Measurements from ENCODE around the gene PFDN4.
A peak's percentile ranks its signal among the peaks of the same experiment; 100 is the strongest.
"Not testable (repeated sequence)": the region's sequence is repeated elsewhere in the genome, so short reads cannot be mapped to it uniquely, and the experiment has no call there.

The PFDN4 gene

DNA sequence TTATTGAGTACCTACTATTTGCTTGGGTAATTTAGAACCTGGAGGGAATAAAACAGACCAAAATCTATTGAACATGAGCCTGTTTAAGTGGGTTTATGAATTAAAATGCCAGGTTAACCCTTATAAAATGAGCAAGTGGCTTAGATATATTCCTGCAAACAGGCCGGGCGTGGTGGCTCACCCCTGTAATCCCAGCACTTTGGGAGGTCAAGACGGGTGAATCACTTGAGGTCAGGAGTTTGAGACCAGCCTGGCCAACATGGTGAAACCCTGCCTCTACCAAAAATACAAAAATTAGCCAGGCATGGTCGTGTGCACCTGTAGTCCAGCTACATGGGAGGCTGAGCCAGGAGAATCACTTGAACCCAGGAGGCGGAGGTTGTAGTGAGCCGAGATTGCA lies 57.9 kb downstream of the PFDN4 start:
- H3K9me3 ChIP-seq (replicated peaks in 1 of 2; ENCODE audit: control insufficient read depth in 2 of 2, insufficient read depth in 1 of 2, low read depth in 1 of 2, low read length in 2 of 2); H4K91ac ChIP-seq (ENCODE audit: low read depth, low read length, poor library complexity); H3K14ac ChIP-seq (ENCODE audit: low read length); H2BK15ac ChIP-seq (ENCODE audit: low read length); H2BK120ac ChIP-seq (ENCODE audit: low read depth, low read length); H3K79me1 ChIP-seq (ENCODE audit: low read depth, low read length); DNase-seq (ENCODE audit: low spot score); H3K27me3 ChIP-seq (ENCODE audit: control insufficient read depth in 3 of 3, insufficient read depth in 3 of 3, low read depth in 1 of 3, low read length in 3 of 3); H3K18ac ChIP-seq (ENCODE audit: low read length); H3K4ac ChIP-seq (ENCODE audit: low read length); H4K8ac ChIP-seq (ENCODE audit: low read depth, low read length); H2AK5ac ChIP-seq (ENCODE audit: low read depth, low read length); H2BK5ac ChIP-seq (ENCODE audit: low read length); H3K4me3 ChIP-seq (ENCODE audit: low read length in 2 of 2); H2AFZ ChIP-seq (ENCODE audit: low read length); H3K27ac ChIP-seq (replicated peaks; ENCODE audit: low read length); H2BK12ac ChIP-seq (ENCODE audit: low read length); H3K36me3 ChIP-seq (replicated peaks in 1 of 2; ENCODE audit: control insufficient read depth in 2 of 2, insufficient read depth in 2 of 2, low read length in 2 of 2); H3K9ac ChIP-seq (ENCODE audit: low read depth, low read length, poor library complexity); H3K23ac ChIP-seq (ENCODE audit: low read depth, low read length, poor library complexity); H3K4me2 ChIP-seq (ENCODE audit: insufficient read depth, low read length, poor library complexity, severe bottlenecking): not testable (repeated sequence)
- H3K4me1 ChIP-seq (ENCODE audit: control insufficient read depth in 2 of 2, insufficient read depth in 1 of 2, low read depth in 1 of 2, low read length in 2 of 2): peaks cover 6 to 25% of the 10 kb centered on the region in 2 donors
- WGBS, 2 donors (ENCODE audit: extremely low coverage in 2 of 2, insufficient read length in 2 of 2, insufficient replicate concordance in 1 of 2): no CpG with 5 or more reads among the region's 6 CpGs

DNA sequence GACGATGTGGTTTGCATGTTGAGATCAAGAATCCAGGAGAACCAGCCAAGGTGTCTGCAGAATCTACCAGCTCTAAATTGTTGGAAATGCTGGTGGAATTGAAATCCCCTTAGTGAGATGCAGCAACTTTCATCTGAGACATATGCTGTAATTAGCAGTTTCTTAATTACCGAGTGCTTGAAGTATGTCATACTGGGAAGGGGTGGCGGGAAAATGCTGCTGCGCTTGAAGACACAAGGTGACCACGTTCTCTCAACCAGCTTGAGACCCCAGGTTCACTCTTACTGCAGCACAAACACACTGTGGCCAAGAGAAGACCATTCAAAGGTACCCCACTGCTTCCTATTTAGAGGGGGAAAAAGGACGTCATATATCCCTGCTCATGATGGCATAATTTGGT lies 59.0 kb downstream of the PFDN4 start:
- no peaks in the 10 kb centered on the region for H3K27me3 ChIP-seq (ENCODE audit: control insufficient read depth in 3 of 3, insufficient read depth in 3 of 3, low read depth in 1 of 3, low read length in 3 of 3)
- H3K27ac ChIP-seq (replicated peaks; ENCODE audit: low read length): no peak overlapping the region
- no peaks in the 10 kb centered on the region for H3K9me3 ChIP-seq (replicated peaks in 1 of 2; ENCODE audit: control insufficient read depth in 2 of 2, insufficient read depth in 1 of 2, low read depth in 1 of 2, low read length in 2 of 2)
- no CpG with 5 or more reads among the region's 6 CpGs for WGBS, 2 donors (ENCODE audit: extremely low coverage in 2 of 2, insufficient read length in 2 of 2, insufficient replicate concordance in 1 of 2)
- H3K23ac ChIP-seq (ENCODE audit: low read depth, low read length, poor library complexity): no peak overlapping the region
- no peak overlapping the region for H3K4ac ChIP-seq (ENCODE audit: low read length)
- no peak overlapping the region for H2BK120ac ChIP-seq (ENCODE audit: low read depth, low read length)
- no peak overlapping the region for H2BK12ac ChIP-seq (ENCODE audit: low read length)
- H4K8ac ChIP-seq (ENCODE audit: low read depth, low read length): no peak overlapping the region
- H3K9ac ChIP-seq (ENCODE audit: low read depth, low read length, poor library complexity): no peak overlapping the region
- peaks cover 6 to 25% of the 10 kb centered on the region in 2 donors for H3K4me1 ChIP-seq (ENCODE audit: control insufficient read depth in 2 of 2, insufficient read depth in 1 of 2, low read depth in 1 of 2, low read length in 2 of 2)
- no peaks in the 10 kb centered on the region for H3K79me1 ChIP-seq (ENCODE audit: low read depth, low read length)
- no peak overlapping the region for H4K91ac ChIP-seq (ENCODE audit: low read depth, low read length, poor library complexity)
- no peak overlapping the region for H3K18ac ChIP-seq (ENCODE audit: low read length)
- H3K4me2 ChIP-seq (ENCODE audit: insufficient read depth, low read length, poor library complexity, severe bottlenecking): no peak overlapping the region
- no peak overlapping the region for H2AK5ac ChIP-seq (ENCODE audit: low read depth, low read length)
- DNase-seq (ENCODE audit: low spot score): no peak
- no peaks in the 10 kb centered on the region for H3K36me3 ChIP-seq (replicated peaks in 1 of 2; ENCODE audit: control insufficient read depth in 2 of 2, insufficient read depth in 2 of 2, low read length in 2 of 2)
- H2AFZ ChIP-seq (ENCODE audit: low read length): peak overlapping the region; percentile 41
- no peak overlapping the region for H3K14ac ChIP-seq (ENCODE audit: low read length)
- H3K4me3 ChIP-seq (ENCODE audit: low read length in 2 of 2): no peak overlapping the region
- no peak overlapping the region for H2BK15ac ChIP-seq (ENCODE audit: low read length)
- H2BK5ac ChIP-seq (ENCODE audit: low read length): no peak overlapping the region

DNA sequence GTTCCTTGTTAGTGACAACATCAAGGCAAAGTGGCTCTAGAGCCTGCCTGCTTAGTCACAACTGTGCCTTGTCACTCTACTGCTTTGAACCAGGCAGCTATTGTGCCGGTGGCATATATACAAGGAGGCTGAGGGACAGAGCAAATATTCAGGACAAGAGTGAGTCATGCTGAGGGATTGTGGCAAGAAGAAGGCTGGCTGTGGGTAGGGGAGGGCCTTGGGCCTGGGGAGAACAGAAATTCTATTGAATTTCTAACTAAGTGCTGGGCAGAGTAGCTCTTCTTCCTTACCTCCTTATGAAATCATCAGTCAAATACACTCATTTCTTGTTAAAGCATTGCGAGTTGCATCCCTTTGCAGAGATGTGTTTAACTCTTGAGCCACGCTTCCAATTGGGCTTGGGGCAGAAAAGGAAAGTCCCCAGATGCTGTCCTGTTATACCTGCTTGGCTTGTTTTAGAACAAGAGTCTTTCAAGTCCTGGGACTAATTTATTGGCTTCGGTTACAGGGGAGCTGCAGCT lies 59.7 kb downstream of the PFDN4 start:
- Histone ChIP-seq H2BK12ac (ENCODE audit: low read length) (no peak overlapping the region), H3K79me1 (ENCODE audit: low read depth, low read length) (no peaks in the 10 kb centered on the region), H3K18ac (ENCODE audit: low read length) (no peak overlapping the region), H3K4ac (ENCODE audit: low read length) (no peak overlapping the region), H2BK5ac (ENCODE audit: low read length) (no peak overlapping the region), H3K27ac (replicated peaks; ENCODE audit: low read length) (peak overlapping the region; percentile 23), H2AFZ (ENCODE audit: low read length) (peak overlapping the region; percentile 41), H3K9me3 (replicated peaks in 1 of 2; ENCODE audit: control insufficient read depth in 2 of 2, insufficient read depth in 1 of 2, low read depth in 1 of 2, low read length in 2 of 2) (no peaks in the 10 kb centered on the region), H4K8ac (ENCODE audit: low read depth, low read length) (no peak overlapping the region), H2BK15ac (ENCODE audit: low read length) (no peak overlapping the region), H4K91ac (ENCODE audit: low read depth, low read length, poor library complexity) (no peak overlapping the region), H3K27me3 (ENCODE audit: control insufficient read depth in 3 of 3, insufficient read depth in 3 of 3, low read depth in 1 of 3, low read length in 3 of 3) (no peaks in the 10 kb centered on the region), H2AK5ac (ENCODE audit: low read depth, low read length) (no peak overlapping the region), H3K4me3 (ENCODE audit: low read length in 2 of 2) (no peak overlapping the region), H3K36me3 (replicated peaks in 1 of 2; ENCODE audit: control insufficient read depth in 2 of 2, insufficient read depth in 2 of 2, low read length in 2 of 2) (no peaks in the 10 kb centered on the region), H3K23ac (ENCODE audit: low read depth, low read length, poor library complexity) (no peak overlapping the region), H3K14ac (ENCODE audit: low read length) (no peak overlapping the region), H3K4me2 (ENCODE audit: insufficient read depth, low read length, poor library complexity, severe bottlenecking) (no peak overlapping the region), H3K9ac (ENCODE audit: low read depth, low read length, poor library complexity) (no peak overlapping the region), H3K4me1 (ENCODE audit: control insufficient read depth in 2 of 2, insufficient read depth in 1 of 2, low read depth in 1 of 2, low read length in 2 of 2) (peaks cover 6 to 25% of the 10 kb centered on the region in 2 donors), H2BK120ac (ENCODE audit: low read depth, low read length) (no peak overlapping the region)
- no CpG with 5 or more reads among the region's 4 CpGs for WGBS, 2 donors (ENCODE audit: extremely low coverage in 2 of 2, insufficient read length in 2 of 2, insufficient replicate concordance in 1 of 2)
- DNase-seq (ENCODE audit: low spot score): no peak

DNA sequence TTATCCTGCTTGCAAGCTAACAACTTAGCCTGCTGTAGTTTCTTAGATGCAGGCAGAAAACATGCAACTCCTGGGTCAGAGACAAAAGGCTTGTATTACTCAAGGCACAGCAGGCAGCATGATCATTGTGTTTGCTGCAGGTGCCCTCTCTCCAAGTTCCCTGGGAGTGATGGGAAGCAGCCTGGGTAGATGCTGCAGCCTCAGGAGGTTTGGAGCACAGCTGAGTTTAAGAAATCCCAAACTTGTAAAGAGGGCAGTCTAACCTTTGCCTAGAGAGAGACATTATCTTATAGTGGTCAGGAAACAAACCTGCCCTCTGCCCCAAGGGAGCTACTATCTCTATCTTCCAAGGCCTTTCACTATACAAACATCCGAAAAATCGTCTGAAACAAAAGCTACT lies 61.1 kb downstream of the PFDN4 start:
- Histone ChIP-seq H4K91ac (ENCODE audit: low read depth, low read length, poor library complexity) (no peak overlapping the region), H2AK5ac (ENCODE audit: low read depth, low read length) (no peak overlapping the region), H3K27me3 (ENCODE audit: control insufficient read depth in 3 of 3, insufficient read depth in 3 of 3, low read depth in 1 of 3, low read length in 3 of 3) (no peaks in the 10 kb centered on the region), H3K79me1 (ENCODE audit: low read depth, low read length) (no peaks in the 10 kb centered on the region), H3K23ac (ENCODE audit: low read depth, low read length, poor library complexity) (no peak overlapping the region), H4K8ac (ENCODE audit: low read depth, low read length) (no peak overlapping the region), H3K18ac (ENCODE audit: low read length) (no peak overlapping the region), H3K27ac (replicated peaks; ENCODE audit: low read length) (no peak overlapping the region), H2BK120ac (ENCODE audit: low read depth, low read length) (no peak overlapping the region), H2BK5ac (ENCODE audit: low read length) (no peak overlapping the region), H3K36me3 (replicated peaks in 1 of 2; ENCODE audit: control insufficient read depth in 2 of 2, insufficient read depth in 2 of 2, low read length in 2 of 2) (no peaks in the 10 kb centered on the region), H2AFZ (ENCODE audit: low read length) (no peak overlapping the region), H3K9me3 (replicated peaks in 1 of 2; ENCODE audit: control insufficient read depth in 2 of 2, insufficient read depth in 1 of 2, low read depth in 1 of 2, low read length in 2 of 2) (no peaks in the 10 kb centered on the region), H3K4me3 (ENCODE audit: low read length in 2 of 2) (no peak overlapping the region), H3K14ac (ENCODE audit: low read length) (no peak overlapping the region), H3K4me1 (ENCODE audit: control insufficient read depth in 2 of 2, insufficient read depth in 1 of 2, low read depth in 1 of 2, low read length in 2 of 2) (peaks cover 6 to 25% of the 10 kb centered on the region in 2 donors), H3K4ac (ENCODE audit: low read length) (no peak overlapping the region), H2BK12ac (ENCODE audit: low read length) (no peak overlapping the region), H2BK15ac (ENCODE audit: low read length) (no peak overlapping the region), H3K4me2 (ENCODE audit: insufficient read depth, low read length, poor library complexity, severe bottlenecking) (no peak overlapping the region), H3K9ac (ENCODE audit: low read depth, low read length, poor library complexity) (no peak overlapping the region)
- no CpG with 5 or more reads among the region's 2 CpGs for WGBS, 2 donors (ENCODE audit: extremely low coverage in 2 of 2, insufficient read length in 2 of 2, insufficient replicate concordance in 1 of 2)
- no peak for DNase-seq (ENCODE audit: low spot score)
